Uterine smooth muscle cell (primary cell): ENCODE data around the gene COG1. TPM values are rescaled to one million over a fixed set of nuclear protein-coding genes. Genes with fewer than 3 reads are reported as not detected.

ENCODE experiments used
- total RNA-seq: library from RNA; depleted of rRNA; stranded (reverse); fragments of >200 nt; gene quantifications from 2 replicates; pipeline ENCODE4 v1.2.3, GENCODE V29; 2014

COG1 gene, protein sequence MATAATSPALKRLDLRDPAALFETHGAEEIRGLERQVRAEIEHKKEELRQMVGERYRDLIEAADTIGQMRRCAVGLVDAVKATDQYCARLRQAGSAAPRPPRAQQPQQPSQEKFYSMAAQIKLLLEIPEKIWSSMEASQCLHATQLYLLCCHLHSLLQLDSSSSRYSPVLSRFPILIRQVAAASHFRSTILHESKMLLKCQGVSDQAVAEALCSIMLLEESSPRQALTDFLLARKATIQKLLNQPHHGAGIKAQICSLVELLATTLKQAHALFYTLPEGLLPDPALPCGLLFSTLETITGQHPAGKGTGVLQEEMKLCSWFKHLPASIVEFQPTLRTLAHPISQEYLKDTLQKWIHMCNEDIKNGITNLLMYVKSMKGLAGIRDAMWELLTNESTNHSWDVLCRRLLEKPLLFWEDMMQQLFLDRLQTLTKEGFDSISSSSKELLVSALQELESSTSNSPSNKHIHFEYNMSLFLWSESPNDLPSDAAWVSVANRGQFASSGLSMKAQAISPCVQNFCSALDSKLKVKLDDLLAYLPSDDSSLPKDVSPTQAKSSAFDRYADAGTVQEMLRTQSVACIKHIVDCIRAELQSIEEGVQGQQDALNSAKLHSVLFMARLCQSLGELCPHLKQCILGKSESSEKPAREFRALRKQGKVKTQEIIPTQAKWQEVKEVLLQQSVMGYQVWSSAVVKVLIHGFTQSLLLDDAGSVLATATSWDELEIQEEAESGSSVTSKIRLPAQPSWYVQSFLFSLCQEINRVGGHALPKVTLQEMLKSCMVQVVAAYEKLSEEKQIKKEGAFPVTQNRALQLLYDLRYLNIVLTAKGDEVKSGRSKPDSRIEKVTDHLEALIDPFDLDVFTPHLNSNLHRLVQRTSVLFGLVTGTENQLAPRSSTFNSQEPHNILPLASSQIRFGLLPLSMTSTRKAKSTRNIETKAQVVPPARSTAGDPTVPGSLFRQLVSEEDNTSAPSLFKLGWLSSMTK
- total RNA-seq, result 17.2 and 20.5 TPM in 2 replicates

GRCh38 chr17:73192894-73193701 lies at the start of gene COG1:
TSS of gene COG1 (plus strand) at chr17:73193055. CDS start at chr17:73193070, 15 bp downstream.

Other genes with a start within 250 kb of the COG1 start
- gene SLC39A11, start 100.4 kb upstream of the COG1 start, total RNA-seq, result 39.4 and 48.5 TPM in 2 replicates
- gene SSTR2, start 28.0 kb upstream of the COG1 start, total RNA-seq, result under 0.01 TPM in 1 of 2 replicates, not detected in the other
- not detected in 2 replicates for gene CPSF4L, start 68.8 kb downstream of the COG1 start, total RNA-seq
- 36.9 and 38.1 TPM in 2 replicates for gene CDC42EP4, start 118.9 kb downstream of the COG1 start, total RNA-seq